DND-41 (cell line): ENCODE data around the gene LMNTD2.
A peak's percentile ranks its signal among the peaks of the same experiment; 100 is the strongest.

ENCODE experiments used
- ATAC-seq: fragments of 200-7000 bp; cut with Tn5 transposase; 3 replicates; pipeline ENCODE4 v1.9.1; 2021; ENCODE audit warnings: low read depth; ENCODE audit not compliant: insufficient read depth
- DNase-seq: peaks from one replicate; pipeline ENCODE4 v3.0.0-alpha.2; 2020
- H2AFZ ChIP-seq: 2 replicates; pipeline ENCODE4 v1.6.0; 2012; ENCODE audit warnings: low read depth, low read length
- H3K27ac ChIP-seq: 2 replicates; pipeline ENCODE4 v1.5.1; 2012; ENCODE audit warnings: low read length, inconsistent platforms
- H3K27me3 ChIP-seq: fragments of 200-600 bp; sonication (generic); 2 replicates; pipeline ENCODE4 v1.6.0; 2012; ENCODE audit warnings: low read length, mild to moderate bottlenecking, inconsistent platforms; ENCODE audit not compliant: insufficient read depth, poor library complexity
- H3K36me3 ChIP-seq: 2 replicates; pipeline ENCODE4 v1.5.1; 2012; ENCODE audit warnings: low read length, inconsistent platforms; ENCODE audit not compliant: insufficient read depth
- H3K4me1 ChIP-seq: 2 replicates; pipeline ENCODE4 v1.5.1; 2012; ENCODE audit warnings: mild to moderate bottlenecking, low read length; ENCODE audit not compliant: insufficient read depth
- H3K4me2 ChIP-seq: 2 replicates; pipeline ENCODE4 v1.6.0; 2012; ENCODE audit warnings: mild to moderate bottlenecking, moderate library complexity, low read length, inconsistent platforms; ENCODE audit not compliant: insufficient read depth
- H3K4me3 ChIP-seq, 2 experiments: fragments of 200-600 bp in 1 of 2; shearing (Covaris generic) in 1 of 2; 2 replicates each; pipeline ENCODE4 v1.5.1; 2012 to 2016; ENCODE audit warnings: inconsistent platforms in 2 of 2, low read length in 2 of 2, mild to moderate bottlenecking in 2 of 2, low read depth in 1 of 2, moderate library complexity in 1 of 2
- H3K79me2 ChIP-seq: 2 replicates; pipeline ENCODE4 v1.6.0; 2012; ENCODE audit warnings: low read length, inconsistent platforms; ENCODE audit not compliant: insufficient read depth
- H3K9ac ChIP-seq: 2 replicates; pipeline ENCODE4 v1.6.0; 2012; ENCODE audit warnings: low read depth, mild to moderate bottlenecking, inconsistent platforms, low read length, moderate library complexity
- H3K9me3 ChIP-seq: 2 replicates; pipeline ENCODE4 v1.5.1; 2012; ENCODE audit warnings: low read length, moderate library complexity, mild to moderate bottlenecking, inconsistent platforms; ENCODE audit not compliant: insufficient read depth, severe bottlenecking
- H4K20me1 ChIP-seq: 2 replicates; pipeline ENCODE4 v1.6.0; 2012; ENCODE audit warnings: low read length; ENCODE audit not compliant: insufficient read depth
- EZH2 ChIP-seq: IDR thresholded peaks from 3 replicates; pipeline ENCODE4 v1.6.1; 2012; ENCODE audit warnings: borderline replicate concordance, low read depth, mild to moderate bottlenecking, moderate library complexity, low read length, inconsistent platforms; ENCODE audit not compliant: severe bottlenecking
- TF ChIP-seq, protein P1 (sequence below): IDR thresholded peaks from 2 replicates; pipeline ENCODE4 v1.5.1; 2012; ENCODE audit warnings: borderline replicate concordance, low read length, moderate library complexity, mild to moderate bottlenecking; ENCODE audit not compliant: poor library complexity, severe bottlenecking; ENCODE audit errors: extremely low read depth

LMNTD2 gene

GRCh38 chr11:590997-591396, 30.5 kb upstream of the LMNTD2 start:
- H3K4me2 ChIP-seq = no peak overlapping the region
- peaks cover 98% of the 10 kb centered on the region for H3K36me3 ChIP-seq
- DNase-seq = no peak
- no peaks in the 10 kb centered on the region for H3K27me3 ChIP-seq
- H2AFZ ChIP-seq = no peak overlapping the region
- TF ChIP-seq, protein P1, sequence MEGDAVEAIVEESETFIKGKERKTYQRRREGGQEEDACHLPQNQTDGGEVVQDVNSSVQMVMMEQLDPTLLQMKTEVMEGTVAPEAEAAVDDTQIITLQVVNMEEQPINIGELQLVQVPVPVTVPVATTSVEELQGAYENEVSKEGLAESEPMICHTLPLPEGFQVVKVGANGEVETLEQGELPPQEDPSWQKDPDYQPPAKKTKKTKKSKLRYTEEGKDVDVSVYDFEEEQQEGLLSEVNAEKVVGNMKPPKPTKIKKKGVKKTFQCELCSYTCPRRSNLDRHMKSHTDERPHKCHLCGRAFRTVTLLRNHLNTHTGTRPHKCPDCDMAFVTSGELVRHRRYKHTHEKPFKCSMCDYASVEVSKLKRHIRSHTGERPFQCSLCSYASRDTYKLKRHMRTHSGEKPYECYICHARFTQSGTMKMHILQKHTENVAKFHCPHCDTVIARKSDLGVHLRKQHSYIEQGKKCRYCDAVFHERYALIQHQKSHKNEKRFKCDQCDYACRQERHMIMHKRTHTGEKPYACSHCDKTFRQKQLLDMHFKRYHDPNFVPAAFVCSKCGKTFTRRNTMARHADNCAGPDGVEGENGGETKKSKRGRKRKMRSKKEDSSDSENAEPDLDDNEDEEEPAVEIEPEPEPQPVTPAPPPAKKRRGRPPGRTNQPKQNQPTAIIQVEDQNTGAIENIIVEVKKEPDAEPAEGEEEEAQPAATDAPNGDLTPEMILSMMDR = no peak
- H3K9ac ChIP-seq = no peak overlapping the region
- H3K4me3 ChIP-seq = no peak overlapping the region
- no peak for ATAC-seq
- H3K79me2 ChIP-seq = peaks cover 60% of the 10 kb centered on the region
- H3K27ac ChIP-seq = no peak overlapping the region
- no peaks in the 10 kb centered on the region for H3K9me3 ChIP-seq
- no peaks in the 10 kb centered on the region for H3K4me1 ChIP-seq
- peaks cover 59% of the 10 kb centered on the region for H4K20me1 ChIP-seq

- Histone ChIP-seq H3K9ac (no peak overlapping the region), H3K36me3 (peaks cover 93% of the 10 kb centered on the region), H3K4me1 (no peaks in the 10 kb centered on the region), H4K20me1 (peaks cover 58% of the 10 kb centered on the region), H3K4me2 (no peak overlapping the region), H3K27me3 (no peaks in the 10 kb centered on the region), H3K9me3 (no peaks in the 10 kb centered on the region), H3K27ac (no peak overlapping the region), H3K4me3 (no peak overlapping the region), H3K79me2 (peaks cover 59% of the 10 kb centered on the region), H2AFZ (no peak overlapping the region)
- DNase-seq = no peak
- ATAC-seq = no peak
- TF ChIP-seq, protein P1 = no peak
- no peak for TF ChIP-seq EZH2
Observed at GRCh38 chr11:589798-590197, 29.3 kb upstream of the LMNTD2 start.

DNA sequence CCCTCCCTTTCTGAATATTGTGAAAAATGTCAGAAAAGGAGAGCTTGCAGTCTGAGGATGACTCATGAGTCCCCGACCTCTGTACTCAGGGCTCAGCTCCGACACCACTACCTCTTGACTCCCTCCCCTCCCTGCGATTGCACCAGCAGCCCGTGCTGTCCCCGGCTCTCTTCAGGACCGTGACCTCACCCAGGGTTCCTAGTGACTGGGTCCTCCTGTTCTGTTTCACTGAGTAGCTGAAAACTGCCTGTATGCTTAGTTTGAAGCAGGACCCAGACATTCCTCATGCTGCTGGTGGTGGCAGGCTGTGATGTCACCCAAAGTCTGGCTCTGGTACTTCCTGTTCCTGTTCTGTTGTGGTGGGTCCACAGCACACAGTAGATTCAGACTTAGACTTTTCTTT, 27.4 kb upstream of the LMNTD2 start:
- no peak overlapping the region for H3K4me2 ChIP-seq
- TF ChIP-seq, protein P1 = no peak
- TF ChIP-seq EZH2 = no peak
- no peaks in the 10 kb centered on the region for H3K27me3 ChIP-seq
- H4K20me1 ChIP-seq = peaks cover 62% of the 10 kb centered on the region
- DNase-seq = no peak
- H3K9me3 ChIP-seq = no peaks in the 10 kb centered on the region
- peaks cover 66% of the 10 kb centered on the region for H3K79me2 ChIP-seq
- H3K36me3 ChIP-seq = peaks cover 90% of the 10 kb centered on the region
- peak; percentile 63; the same call in 1 of the 3 replicates for ATAC-seq
- H3K4me3 ChIP-seq = no peak overlapping the region
- H3K9ac ChIP-seq = no peak overlapping the region
- no peaks in the 10 kb centered on the region for H3K4me1 ChIP-seq
- no peak overlapping the region for H2AFZ ChIP-seq
- no peak overlapping the region for H3K27ac ChIP-seq

- Histone ChIP-seq H3K4me1 (no peaks in the 10 kb centered on the region), H3K27ac (no peak overlapping the region), H4K20me1 (peaks cover 61% of the 10 kb centered on the region), H3K27me3 (no peaks in the 10 kb centered on the region), H3K36me3 (peaks cover 85% of the 10 kb centered on the region), H3K9me3 (no peaks in the 10 kb centered on the region), H3K4me3 (no peak overlapping the region), H2AFZ (no peak overlapping the region), H3K4me2 (no peak overlapping the region), H3K79me2 (peaks cover 68% of the 10 kb centered on the region), H3K9ac (no peak overlapping the region)
- no peak for TF ChIP-seq EZH2
- TF ChIP-seq, protein P1 = no peak
- DNase-seq = no peak
- no peak for ATAC-seq
Observed at GRCh38 chr11:587546-587945, 27.0 kb upstream of the LMNTD2 start.
